Transverse colon (tissue), 4 donors: Measurements from ENCODE around the gene IGFBP6. TPM values are rescaled to one million over a fixed set of nuclear protein-coding genes. Genes with fewer than 3 reads are reported as not detected.
A peak's percentile ranks its signal among the peaks of the same experiment; 100 is the strongest.
"Not testable (repeated sequence)": the region's sequence is repeated elsewhere in the genome, so short reads cannot be mapped to it uniquely, and the experiment has no call there.

Source experiments
- DNase-seq: peaks from one replicate; pipeline ENCODE4 v3.0.0-alpha.2; 2019
- H3K27ac ChIP-seq, 4 donors: fragments of 200-600 bp; sonication (generic); 2 replicates each; pipeline ENCODE4 v1.5.1; 2016 to 2018; ENCODE audit warnings: inconsistent platforms in 4 of 4
- H3K27me3 ChIP-seq: fragments of 200-600 bp; sonication (generic); 2 replicates; pipeline ENCODE4 v1.5.1; 2017; ENCODE audit warnings: inconsistent platforms
- H3K36me3 ChIP-seq, 4 donors: fragments of 200-600 bp; sonication (generic); 2 replicates each; pipeline ENCODE4 v1.5.1; 2017 to 2019; ENCODE audit warnings: inconsistent platforms in 4 of 4
- H3K4me1 ChIP-seq, 4 donors: fragments of 200-600 bp; sonication (generic); 2 replicates each; pipeline ENCODE4 v1.5.1; 2017 to 2020; ENCODE audit warnings: inconsistent platforms in 4 of 4
- H3K4me3 ChIP-seq, 4 donors: fragments of 200-600 bp; sonication (generic); 1 replicate in 1 of 4; 2 replicates in 3 of 4; pipeline versions ENCODE4 v1.5.1 to v1.6.1; 2017 to 2019; ENCODE audit warnings: inconsistent platforms in 4 of 4
- H3K9me3 ChIP-seq, 2 donors: fragments of 200-600 bp; sonication (generic); 2 replicates each; pipeline ENCODE4 v1.5.1; 2017 to 2019; ENCODE audit warnings: inconsistent platforms in 2 of 2
- EP300 ChIP-seq: sonication (generic); formaldehyde crosslinking; IDR thresholded peaks from one replicate; pipeline ENCODE4 v1.6.1; 2017; ENCODE audit warnings: antibody characterized with exemption, low read depth
- POLR2A ChIP-seq: fragments of 450-650 bp; IDR thresholded peaks from one replicate; pipeline ENCODE4 v1.6.1; 2016; ENCODE audit warnings: antibody characterized with exemption, mild to moderate bottlenecking, moderate library complexity
- POLR2AphosphoS5 ChIP-seq, 3 donors: sonication (generic); formaldehyde crosslinking; IDR thresholded peaks; one replicate each; pipeline ENCODE4 v1.6.1; 2016; ENCODE audit warnings: antibody characterized with exemption in 3 of 3
- whole genome bisulfite sequencing, 2 donors: methylation state at CpG; one replicate each; pipeline ENCODE4 v1.1.5; 2018; ENCODE audit warnings: low coverage in 1 of 2; 5-methylcytosine and 5-hydroxymethylcytosine counted together
- in situ Hi-C, 4 donors: fragments of 200-750 bp; cut with MboI; loops; one replicate each; pipeline versions ENCODE4 v1.15.0 to v1.15.1; 2017; ENCODE audit warnings: low sequenced_read_pairs in 3 of 4, low pct_ligation_motif_present in 1 of 4, low pct_unique_long_range_greater_than_20kb in 1 of 4
- intact Hi-C: fragments of 100-400 bp; cut with DNase I; formaldehyde crosslinking; loops from one replicate; pipeline ENCODE4 v1.15.1; 2023; ENCODE audit warnings: low total_unique reads
- total RNA-seq, 4 donors: library from RNA; depleted of rRNA; stranded (reverse); fragments of >200 nt; gene quantifications; one replicate each; pipeline ENCODE4 v1.1.0, GENCODE V29; 2016
- TF ChIP-seq, protein P1 (sequence below), 5 experiments: fragments of 200-600 bp in 3 of 5; fragments of 450-650 bp in 2 of 5; sonication (generic) in 3 of 5; IDR thresholded peaks; 1 replicate in 2 of 5; 2 replicates in 3 of 5; pipeline ENCODE4 v1.5.1; 2016 to 2017; ENCODE audit warnings: antibody characterized with exemption in 5 of 5, inconsistent platforms in 3 of 5, mild to moderate bottlenecking in 2 of 5, moderate library complexity in 1 of 5

The IGFBP6 gene
- total RNA-seq, 4 donors from 2014 or later: 38.5 to 106 (median 94.5) TPM

GRCh38 chr12:53090554-53090953 lies 6.9 kb upstream of the IGFBP6 start:
- Histone ChIP-seq H3K36me3 (no peaks in the 10 kb centered on the region), H3K9me3 (no peaks in the 10 kb centered on the region), H3K4me1 (no peaks in the 10 kb centered on the region), H3K27ac (no peak overlapping the region), H3K4me3 (no peak overlapping the region), H3K27me3 (peaks cover 3% of the 10 kb centered on the region)
- TF ChIP-seq EP300 (no peak), POLR2A (no peak), POLR2AphosphoS5 (IDR thresholded peaks at IDR 0.05) (no peak)
- TF ChIP-seq, protein P1, sequence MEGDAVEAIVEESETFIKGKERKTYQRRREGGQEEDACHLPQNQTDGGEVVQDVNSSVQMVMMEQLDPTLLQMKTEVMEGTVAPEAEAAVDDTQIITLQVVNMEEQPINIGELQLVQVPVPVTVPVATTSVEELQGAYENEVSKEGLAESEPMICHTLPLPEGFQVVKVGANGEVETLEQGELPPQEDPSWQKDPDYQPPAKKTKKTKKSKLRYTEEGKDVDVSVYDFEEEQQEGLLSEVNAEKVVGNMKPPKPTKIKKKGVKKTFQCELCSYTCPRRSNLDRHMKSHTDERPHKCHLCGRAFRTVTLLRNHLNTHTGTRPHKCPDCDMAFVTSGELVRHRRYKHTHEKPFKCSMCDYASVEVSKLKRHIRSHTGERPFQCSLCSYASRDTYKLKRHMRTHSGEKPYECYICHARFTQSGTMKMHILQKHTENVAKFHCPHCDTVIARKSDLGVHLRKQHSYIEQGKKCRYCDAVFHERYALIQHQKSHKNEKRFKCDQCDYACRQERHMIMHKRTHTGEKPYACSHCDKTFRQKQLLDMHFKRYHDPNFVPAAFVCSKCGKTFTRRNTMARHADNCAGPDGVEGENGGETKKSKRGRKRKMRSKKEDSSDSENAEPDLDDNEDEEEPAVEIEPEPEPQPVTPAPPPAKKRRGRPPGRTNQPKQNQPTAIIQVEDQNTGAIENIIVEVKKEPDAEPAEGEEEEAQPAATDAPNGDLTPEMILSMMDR (IDR thresholded peaks at IDR 0.05): no peak
- no peak for DNase-seq
- 59 to 63% methylated on average over 2 of the region's 2 CpGs for WGBS, 2 donors
- intact Hi-C loops (no loop called here), in situ Hi-C loops (no loop called here)

DNA sequence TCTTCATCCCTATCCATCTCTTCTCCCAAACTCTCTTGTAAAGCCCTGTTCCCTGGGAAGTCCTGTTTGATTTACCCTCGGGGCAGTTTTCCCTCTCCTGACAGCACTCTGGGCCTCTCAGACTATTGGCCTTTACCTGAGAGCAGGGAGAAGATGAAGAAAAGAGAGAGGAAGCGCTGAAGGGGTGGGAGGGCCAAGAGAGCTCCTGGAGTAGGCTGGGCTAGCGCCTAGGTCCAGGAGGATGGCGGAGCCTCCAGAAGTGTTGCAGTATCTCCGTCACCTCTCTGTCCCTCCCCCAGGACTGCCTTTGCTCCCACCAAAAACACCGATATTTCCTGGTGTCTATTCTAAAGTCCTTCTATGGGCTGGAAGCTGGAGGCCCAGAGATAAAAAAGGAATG lies 5.7 kb upstream of the IGFBP6 start:
- no peaks in the 10 kb centered on the region for H3K9me3 ChIP-seq
- TF ChIP-seq EP300 (no peak), POLR2A (no peak), POLR2AphosphoS5 (IDR thresholded peaks at IDR 0.05) (no peak)
- TF ChIP-seq, protein P1 (IDR thresholded peaks at IDR 0.05): no peak
- peaks cover 0 to under 1% (median under 1%) of the 10 kb centered on the region in 4 donors for H3K4me1 ChIP-seq
- no peak overlapping the region for H3K4me3 ChIP-seq
- WGBS, 2 donors: 81 to 89% methylated on average over 3 to 6 of the region's 6 CpGs
- intact Hi-C loops (no loop called here), in situ Hi-C loops (no loop called here)
- no peak overlapping the region for H3K27ac ChIP-seq
- no peaks in the 10 kb centered on the region for H3K36me3 ChIP-seq
- no peak for DNase-seq
- H3K27me3 ChIP-seq: peaks cover 15% of the 10 kb centered on the region

- Histone ChIP-seq H3K36me3 (no peaks in the 10 kb centered on the region), H3K27me3 (peaks cover 28% of the 10 kb centered on the region), H3K9me3 (no peaks in the 10 kb centered on the region), H3K4me1 (peaks cover 15 to 21% (median 18%) of the 10 kb centered on the region in 4 donors), H3K27ac (peak overlapping the region; percentile 11 to 55 (median 48)), H3K4me3 (no peak overlapping the region)
- no peak for TF ChIP-seq POLR2AphosphoS5 (IDR thresholded peaks at IDR 0.05)
- TF ChIP-seq, protein P1 (IDR thresholded peaks at IDR 0.05): no peak
- no peak for TF ChIP-seq EP300
- TF ChIP-seq POLR2A: no peak
- no peak for DNase-seq
- intact Hi-C loops (no loop called here), in situ Hi-C loops (no loop called here)
- 64% methylated on average over 6 of the region's 6 CpGs; no CpG with 5 or more reads in 1 of the 2 donors for WGBS, 2 donors
Measured at GRCh38 chr12:53093777-53094393, 3.6 kb upstream of the IGFBP6 start.

DNA sequence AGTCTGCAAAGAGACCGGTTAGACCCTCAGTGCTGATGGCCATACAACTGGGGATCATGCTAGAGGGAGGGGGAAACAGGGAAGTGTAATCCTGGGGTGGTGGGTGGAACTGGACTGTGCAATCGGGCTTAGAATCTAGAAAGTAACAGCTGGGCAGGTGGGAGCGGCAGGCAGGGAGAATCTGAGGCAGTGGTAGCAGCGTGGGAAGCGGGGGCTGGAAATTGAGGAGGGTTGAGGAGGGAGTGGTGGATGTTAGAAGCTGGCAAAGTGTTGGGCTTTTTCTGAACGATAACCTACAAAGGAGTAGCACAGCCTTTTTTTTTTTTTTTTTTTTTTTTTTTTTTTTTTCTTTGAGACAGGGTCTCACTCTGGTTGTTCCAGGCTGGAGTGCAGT lies 3.1 kb upstream of the IGFBP6 start:
- TF ChIP-seq POLR2AphosphoS5 (IDR thresholded peaks at IDR 0.05): no peak
- TF ChIP-seq EP300: no peak
- TF ChIP-seq, protein P1 (IDR thresholded peaks at IDR 0.05): no peak
- TF ChIP-seq POLR2A: no peak
- Histone ChIP-seq H3K9me3 (no peaks in the 10 kb centered on the region), H3K27ac (peak overlapping the region; percentile 11 to 55 (median 48)), H3K4me3 (no peak overlapping the region), H3K36me3 (no peaks in the 10 kb centered on the region), H3K27me3 (peaks cover 28% of the 10 kb centered on the region), H3K4me1 (peaks cover 18 to 26% (median 23%) of the 10 kb centered on the region in 4 donors)
- DNase-seq: no peak
- intact Hi-C loops: no loop called here
- in situ Hi-C loops: no loop called here
- 79 to 80% methylated on average over 3 to 6 of the region's 6 CpGs for WGBS, 2 donors

- DNase-seq, intact Hi-C loops, H3K9me3 ChIP-seq, H3K36me3 ChIP-seq, H3K4me3 ChIP-seq, in situ Hi-C loops: not testable (repeated sequence)
- Histone ChIP-seq H3K4me1 (peaks cover 18 to 26% (median 23%) of the 10 kb centered on the region in 4 donors), H3K27me3 (peaks cover 28% of the 10 kb centered on the region), H3K27ac (peak overlapping the region in 2 of 4 donors; percentile 77 to 80)
- WGBS, 2 donors: 63 to 91% methylated on average over 1 to 5 of the region's 5 CpGs
Measured at GRCh38 chr12:53094796-53095595, 2.5 kb upstream of the IGFBP6 start.

DNA sequence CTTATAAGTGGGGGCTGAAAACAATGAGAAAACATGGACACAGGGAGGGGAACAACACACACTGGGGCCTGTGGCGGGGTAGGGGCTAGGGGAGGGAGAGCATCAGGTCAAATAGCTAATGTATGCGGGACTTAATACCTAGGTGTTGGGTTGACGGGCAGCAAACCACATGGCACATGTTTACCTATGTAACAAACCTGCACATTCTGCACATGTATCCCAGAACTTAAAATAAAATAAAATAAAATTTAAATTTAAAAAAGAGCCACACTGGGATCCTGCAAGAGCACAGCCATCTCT lies 1.9 kb upstream of the IGFBP6 start:
- 95% methylated on average over 3 of the region's 3 CpGs for WGBS, 2 donors
- peak overlapping the region; percentile 77 to 88 (median 84) for H3K27ac ChIP-seq
- in situ Hi-C loops, H3K9me3 ChIP-seq, intact Hi-C loops, H3K36me3 ChIP-seq, H3K4me3 ChIP-seq, DNase-seq: not testable (repeated sequence)
- H3K4me1 ChIP-seq: peaks cover 18 to 26% (median 23%) of the 10 kb centered on the region in 4 donors
- peaks cover 28% of the 10 kb centered on the region for H3K27me3 ChIP-seq
